ENCODE results near the gene TRNAU1AP.

GRCh38 chr1:28560886-28561285 lies 8.0 kb downstream of the TRNAU1AP start:
- TF ChIP-seq CTCF (IDR thresholded peaks at IDR 0.05; ENCODE audit: low read depth, low read length, poor library complexity, severe bottlenecking) (no peak), EZH2phosphoT487 (IDR thresholded peaks at IDR 0.05; ENCODE audit: borderline replicate concordance, low read length) (no peak)

All from DOHH2 (cell line).